Cardiac muscle cell (in vitro differentiated cells and primary cell): Measurements from ENCODE around the gene KCNT2. TPM values are rescaled to one million over a fixed set of nuclear protein-coding genes. Genes with fewer than 3 reads are reported as not detected.

Experiments
- DNase-seq, 2 donors: peaks; one replicate each; pipeline versions ENCODE4 v3.0.0 to v3.0.0-alpha.2; 2010 to 2017; ENCODE audit warnings: low read depth in 1 of 2, low spot score in 1 of 2
- H3K27ac ChIP-seq: fragments of 200-600 bp; sonication (generic); 2 replicates; pipeline ENCODE4 v1.5.1; 2016
- H3K27me3 ChIP-seq: fragments of 200-600 bp; sonication (generic); 2 replicates; pipeline ENCODE4 v1.6.0; 2016; ENCODE audit warnings: control low read depth
- H3K36me3 ChIP-seq: fragments of 200-600 bp; sonication (generic); 2 replicates; pipeline ENCODE4 v1.5.1; 2016; ENCODE audit warnings: control low read depth
- H3K4me1 ChIP-seq: fragments of 200-600 bp; sonication (generic); 2 replicates; pipeline ENCODE4 v1.8.1; 2017; ENCODE audit warnings: low read depth, mild to moderate bottlenecking, mixed run types
- H3K4me3 ChIP-seq: fragments of 200-600 bp; sonication (generic); 2 replicates; pipeline ENCODE4 v1.5.1; 2016; ENCODE audit warnings: mild to moderate bottlenecking
- H3K9me3 ChIP-seq: fragments of 200-600 bp; sonication (generic); 2 replicates; pipeline ENCODE4 v1.5.1; 2017; ENCODE audit warnings: low read depth, mild to moderate bottlenecking, control low read depth
- polyA plus RNA-seq: library from polyadenylated mRNA; unstranded; fragments of >200 nt; fragmentation: Nextera tagmentation; extraction: Ambion mirVana; gene quantifications from 2 replicates; pipeline ENCODE4 v1.2.1, GENCODE V29; 2016
- total RNA-seq: library from RNA; depleted of rRNA; stranded (reverse); fragments of >200 nt; gene quantifications from 2 replicates; pipeline ENCODE4 v1.2.3, GENCODE V29; 2016
- TF ChIP-seq, protein P1 (sequence below): IDR thresholded peaks from 2 replicates; pipeline ENCODE4 v1.5.1; 2012; ENCODE audit warnings: low read depth, mild to moderate bottlenecking, low read length

Gene KCNT2
- total and polyA plus RNA-seq, 2 experiments from 2014 or later, result 2.0 to 5.0 TPM

DNA sequence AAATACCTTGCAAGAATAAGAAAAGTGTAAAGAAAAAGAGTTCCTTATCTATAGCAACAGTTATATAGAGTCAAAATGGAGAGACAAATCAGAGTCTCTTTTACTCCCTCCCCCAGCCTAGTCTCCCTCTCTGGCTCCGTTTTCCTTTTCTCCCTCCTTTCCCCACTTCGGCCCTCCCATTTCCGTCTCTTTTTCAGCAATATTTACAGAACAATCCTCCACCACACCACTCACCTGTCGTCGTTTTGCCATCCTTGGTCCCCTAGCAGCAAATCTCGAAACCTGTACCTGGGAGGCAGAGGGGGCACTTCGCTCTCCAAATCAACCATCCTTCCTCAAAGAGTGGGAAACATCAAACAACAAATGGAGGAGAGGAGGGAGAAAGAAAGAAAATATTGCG, 259 bp downstream of the KCNT2 start:
- Histone ChIP-seq H3K9me3 (no peaks in the 10 kb centered on the region), H3K36me3 (no peaks in the 10 kb centered on the region), H3K4me3 (peak overlapping the region; percentile 82), H3K27me3 (no peaks in the 10 kb centered on the region), H3K27ac (peak overlapping the region; percentile 33), H3K4me1 (peaks cover 7% of the 10 kb centered on the region)
- peak in 1 of 2 donors; percentile 29 for DNase-seq
- TF ChIP-seq, protein P1, sequence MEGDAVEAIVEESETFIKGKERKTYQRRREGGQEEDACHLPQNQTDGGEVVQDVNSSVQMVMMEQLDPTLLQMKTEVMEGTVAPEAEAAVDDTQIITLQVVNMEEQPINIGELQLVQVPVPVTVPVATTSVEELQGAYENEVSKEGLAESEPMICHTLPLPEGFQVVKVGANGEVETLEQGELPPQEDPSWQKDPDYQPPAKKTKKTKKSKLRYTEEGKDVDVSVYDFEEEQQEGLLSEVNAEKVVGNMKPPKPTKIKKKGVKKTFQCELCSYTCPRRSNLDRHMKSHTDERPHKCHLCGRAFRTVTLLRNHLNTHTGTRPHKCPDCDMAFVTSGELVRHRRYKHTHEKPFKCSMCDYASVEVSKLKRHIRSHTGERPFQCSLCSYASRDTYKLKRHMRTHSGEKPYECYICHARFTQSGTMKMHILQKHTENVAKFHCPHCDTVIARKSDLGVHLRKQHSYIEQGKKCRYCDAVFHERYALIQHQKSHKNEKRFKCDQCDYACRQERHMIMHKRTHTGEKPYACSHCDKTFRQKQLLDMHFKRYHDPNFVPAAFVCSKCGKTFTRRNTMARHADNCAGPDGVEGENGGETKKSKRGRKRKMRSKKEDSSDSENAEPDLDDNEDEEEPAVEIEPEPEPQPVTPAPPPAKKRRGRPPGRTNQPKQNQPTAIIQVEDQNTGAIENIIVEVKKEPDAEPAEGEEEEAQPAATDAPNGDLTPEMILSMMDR, result no peak

DNA sequence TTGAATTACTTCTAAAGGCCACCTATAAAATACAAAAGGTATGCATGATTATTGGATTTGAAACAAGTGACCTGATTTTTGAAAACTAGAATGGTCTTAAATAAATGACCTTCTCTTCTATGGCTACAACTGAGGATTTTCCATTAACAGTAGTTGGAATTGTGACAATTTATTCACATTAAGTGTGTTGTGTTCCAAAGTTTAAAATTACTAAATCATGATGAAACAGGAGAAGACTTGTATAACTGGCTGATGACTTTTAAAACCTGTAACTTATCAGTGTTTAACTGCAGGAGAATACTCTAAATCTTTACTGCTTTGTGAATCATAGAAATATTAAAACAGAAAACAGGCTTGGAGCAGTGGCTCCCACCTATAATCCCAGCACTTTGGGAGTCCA, 4.6 kb downstream of the KCNT2 start:
- no peaks in the 10 kb centered on the region for H3K36me3 ChIP-seq
- no peaks in the 10 kb centered on the region for H3K27me3 ChIP-seq
- no peaks in the 10 kb centered on the region for H3K9me3 ChIP-seq
- no peak overlapping the region for H3K27ac ChIP-seq
- H3K4me3 ChIP-seq, result no peak overlapping the region
- peaks cover 7% of the 10 kb centered on the region for H3K4me1 ChIP-seq
- TF ChIP-seq, protein P1, result no peak
- no peak for DNase-seq

DNA sequence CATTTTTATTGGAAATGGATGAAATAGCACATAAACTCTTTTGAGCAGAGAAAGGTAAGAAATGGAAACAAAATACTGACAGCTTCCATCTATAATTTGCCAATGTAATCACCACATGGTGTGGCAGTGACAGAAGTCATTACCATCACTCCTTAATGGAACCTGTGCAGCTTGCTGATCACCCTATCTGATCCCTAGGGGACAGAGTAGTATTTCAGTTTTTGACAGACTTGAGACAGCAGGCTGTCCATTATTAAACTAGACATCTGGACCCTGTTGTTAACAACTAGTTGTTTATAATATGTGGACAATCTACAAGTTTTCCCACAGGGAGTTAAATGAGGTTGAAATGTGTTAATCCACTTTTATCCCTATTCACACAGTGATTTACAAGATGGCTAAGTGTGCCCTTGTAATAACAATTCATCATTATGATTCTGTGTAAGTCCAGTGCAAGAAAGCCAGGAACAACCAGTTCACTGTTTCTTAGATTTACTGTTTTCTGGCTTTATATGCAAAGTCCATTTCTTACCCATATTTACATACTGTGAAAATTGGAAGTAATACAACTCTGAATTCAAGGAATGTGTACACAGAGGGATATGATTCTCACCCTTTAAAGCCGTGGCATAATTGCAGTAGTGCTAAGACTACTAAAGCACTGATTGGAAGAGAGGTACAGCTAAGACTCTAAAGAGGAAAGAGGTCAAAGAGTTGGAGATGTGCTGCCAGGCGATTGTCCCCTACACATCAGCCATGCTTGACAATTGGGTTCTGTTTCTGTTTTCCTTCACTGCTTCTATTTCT, 9.1 kb downstream of the KCNT2 start:
- Histone ChIP-seq H3K9me3 (no peaks in the 10 kb centered on the region), H3K4me3 (no peak overlapping the region), H3K27ac (no peak overlapping the region), H3K27me3 (no peaks in the 10 kb centered on the region), H3K4me1 (no peaks in the 10 kb centered on the region), H3K36me3 (no peaks in the 10 kb centered on the region)
- no peak for DNase-seq
- TF ChIP-seq, protein P1, result no peak

DNA sequence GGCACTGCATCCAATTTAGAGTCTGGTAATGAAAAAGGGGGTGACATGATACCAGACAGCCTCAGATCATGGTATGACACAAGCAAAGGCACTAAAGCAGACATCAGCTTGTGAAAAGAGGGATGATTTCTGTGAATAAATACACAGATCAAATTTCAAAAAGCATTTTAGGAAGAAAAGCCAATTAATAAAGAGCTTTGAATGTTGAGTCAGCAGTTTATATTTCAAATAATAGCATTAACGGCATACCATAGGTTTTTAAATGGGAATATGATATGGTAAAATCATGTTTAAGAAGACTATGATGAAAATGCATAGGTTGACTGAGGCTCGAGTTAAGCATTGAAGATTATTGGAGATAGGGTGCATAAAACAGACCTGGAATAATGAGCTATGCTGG, 13.5 kb downstream of the KCNT2 start:
- Histone ChIP-seq H3K27ac (no peak overlapping the region), H3K4me1 (no peaks in the 10 kb centered on the region), H3K36me3 (no peaks in the 10 kb centered on the region), H3K27me3 (no peaks in the 10 kb centered on the region), H3K4me3 (no peak overlapping the region), H3K9me3 (no peaks in the 10 kb centered on the region)
- TF ChIP-seq, protein P1, result no peak
- no peak for DNase-seq

DNA sequence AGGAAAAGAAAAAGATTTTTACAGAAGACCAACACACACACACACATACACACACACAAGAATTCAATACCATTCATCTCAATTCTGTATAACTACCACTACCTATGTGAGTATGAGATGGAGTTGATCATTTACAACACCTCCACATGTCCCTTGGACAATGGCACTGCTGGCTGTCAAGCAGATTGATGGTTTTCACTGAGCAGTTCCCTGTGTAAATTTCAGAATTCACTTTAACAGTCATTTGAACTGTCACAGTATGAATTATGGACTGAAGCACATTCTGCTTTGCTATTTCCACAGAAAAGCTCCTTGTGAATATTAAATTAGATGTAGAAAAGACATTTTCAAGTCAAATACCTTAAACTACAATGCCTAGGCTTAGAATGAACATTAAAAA, 14.3 kb downstream of the KCNT2 start:
- Histone ChIP-seq H3K4me3 (no peak overlapping the region), H3K4me1 (no peaks in the 10 kb centered on the region), H3K27ac (no peak overlapping the region), H3K9me3 (no peaks in the 10 kb centered on the region), H3K27me3 (no peaks in the 10 kb centered on the region), H3K36me3 (no peaks in the 10 kb centered on the region)
- no peak for DNase-seq
- TF ChIP-seq, protein P1, result no peak
